GM10266 (cell line): Measurements from ENCODE around the gene LRRTM3.

Experiments
- DNase-seq: peaks from one replicate; pipeline ENCODE4 v3.0.0; 2012; ENCODE audit errors: extremely low spot score
- TF ChIP-seq, protein P1 (sequence below): IDR thresholded peaks from 2 replicates; pipeline ENCODE4 v1.5.1; 2012; ENCODE audit warnings: mild to moderate bottlenecking, low read depth; ENCODE audit not compliant: control insufficient read depth, insufficient read depth; ENCODE audit errors: missing control alignments

Gene LRRTM3

DNA sequence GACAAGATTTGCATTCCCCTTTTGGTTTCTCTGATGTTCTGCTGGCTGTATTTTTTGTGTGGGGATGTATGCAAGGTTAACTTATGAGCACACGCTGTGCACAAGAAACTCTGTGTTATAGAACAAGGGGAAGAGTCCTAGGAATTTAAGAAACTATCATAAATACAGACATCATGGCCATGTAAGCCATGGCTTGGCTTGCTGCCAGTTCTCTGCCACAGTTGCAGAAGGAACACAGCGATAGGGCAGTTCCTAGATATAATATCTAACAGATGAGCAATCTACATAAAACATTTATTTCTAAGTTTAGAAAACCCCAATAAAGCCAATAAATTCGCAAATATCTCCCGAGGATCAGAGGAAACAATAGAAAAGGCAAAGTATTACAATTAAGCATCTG lies 153.3 kb downstream of the LRRTM3 start:
- TF ChIP-seq, protein P1, sequence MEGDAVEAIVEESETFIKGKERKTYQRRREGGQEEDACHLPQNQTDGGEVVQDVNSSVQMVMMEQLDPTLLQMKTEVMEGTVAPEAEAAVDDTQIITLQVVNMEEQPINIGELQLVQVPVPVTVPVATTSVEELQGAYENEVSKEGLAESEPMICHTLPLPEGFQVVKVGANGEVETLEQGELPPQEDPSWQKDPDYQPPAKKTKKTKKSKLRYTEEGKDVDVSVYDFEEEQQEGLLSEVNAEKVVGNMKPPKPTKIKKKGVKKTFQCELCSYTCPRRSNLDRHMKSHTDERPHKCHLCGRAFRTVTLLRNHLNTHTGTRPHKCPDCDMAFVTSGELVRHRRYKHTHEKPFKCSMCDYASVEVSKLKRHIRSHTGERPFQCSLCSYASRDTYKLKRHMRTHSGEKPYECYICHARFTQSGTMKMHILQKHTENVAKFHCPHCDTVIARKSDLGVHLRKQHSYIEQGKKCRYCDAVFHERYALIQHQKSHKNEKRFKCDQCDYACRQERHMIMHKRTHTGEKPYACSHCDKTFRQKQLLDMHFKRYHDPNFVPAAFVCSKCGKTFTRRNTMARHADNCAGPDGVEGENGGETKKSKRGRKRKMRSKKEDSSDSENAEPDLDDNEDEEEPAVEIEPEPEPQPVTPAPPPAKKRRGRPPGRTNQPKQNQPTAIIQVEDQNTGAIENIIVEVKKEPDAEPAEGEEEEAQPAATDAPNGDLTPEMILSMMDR, result no peak
- DNase-seq, result no peak

GRCh38 chr10:67086327-67087134 lies 160.7 kb downstream of the LRRTM3 start:
- TF ChIP-seq, protein P1, result no peak
- DNase-seq, result no peak

GRCh38 chr10:67087135-67087425 lies 161.2 kb downstream of the LRRTM3 start:
- TF ChIP-seq, protein P1, result no peak

GRCh38 chr10:67088036-67088435 lies 162.2 kb downstream of the LRRTM3 start:
- no peak for DNase-seq

More at GRCh38 chr10:67087135-67087425, 161.2 kb downstream of the LRRTM3 start:
- no peak for DNase-seq

DNA sequence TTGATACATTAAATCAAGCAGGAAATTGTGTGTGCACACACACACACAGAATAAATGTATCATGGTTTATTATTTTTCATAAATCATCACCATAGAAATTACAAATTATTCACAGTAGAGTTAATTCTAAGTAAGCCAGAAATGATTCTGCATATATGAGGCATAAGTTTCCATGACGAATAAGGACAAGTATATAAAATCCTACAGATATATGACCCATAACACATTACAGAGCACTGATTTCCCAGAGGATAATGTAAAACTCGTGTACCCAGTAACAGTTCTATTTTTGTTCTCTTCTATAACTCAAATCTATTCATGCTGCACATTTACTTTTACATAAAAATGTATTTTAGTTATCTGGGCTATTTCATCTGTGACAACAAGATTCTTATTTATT lies 169.7 kb downstream of the LRRTM3 start:
- TF ChIP-seq, protein P1, result no peak

More at GRCh38 chr10:67088036-67088435, 162.2 kb downstream of the LRRTM3 start:
- TF ChIP-seq, protein P1, result no peak

GRCh38 chr10:67098461-67098860 lies 172.6 kb downstream of the LRRTM3 start:
- no peak for DNase-seq
- TF ChIP-seq, protein P1, result no peak

More for the DNA sequence above, 169.7 kb downstream of the LRRTM3 start:
- DNase-seq, result no peak

DNA sequence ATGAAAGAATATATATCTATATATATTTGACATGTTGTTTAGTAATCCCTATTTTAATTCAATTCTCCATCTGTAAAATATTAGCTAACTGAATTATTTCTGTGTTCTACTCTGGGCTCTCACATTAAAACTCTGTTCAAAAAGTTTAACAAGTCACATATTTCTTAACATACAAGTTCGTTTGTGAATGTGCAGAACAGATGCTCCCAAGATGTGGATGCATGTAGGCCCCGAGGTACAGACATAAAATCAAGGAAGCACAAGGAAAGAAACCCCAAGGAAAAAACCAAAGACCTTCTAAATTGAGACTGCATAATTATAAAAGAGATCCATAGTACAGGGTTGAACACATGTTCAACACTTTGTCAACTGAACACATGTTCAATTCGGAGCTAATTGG lies 175.1 kb downstream of the LRRTM3 start:
- DNase-seq, result no peak
- TF ChIP-seq, protein P1, result no peak
